HL-60 (cell line): ENCODE measurements around the gene SLC8B1.
A peak's percentile ranks its signal among the peaks of the same experiment; 100 is the strongest.
"Not testable (repeated sequence)": the region's sequence is repeated elsewhere in the genome, so short reads cannot be mapped to it uniquely, and the experiment has no call there.

Experiments used
- DNase-seq, 2 experiments: peaks; one replicate each; pipeline ENCODE4 v3.0.0-alpha.2; 2010 to 2020; ENCODE audit warnings: low read depth in 1 of 2, low spot score in 1 of 2
- H3K27ac ChIP-seq: fragments of 250-450 bp; sonication (Bioruptor Pico); replicated peaks from 2 replicates; pipeline ENCODE4 v1.5.1; 2020; ENCODE audit warnings: mild to moderate bottlenecking, moderate library complexity
- H3K27me3 ChIP-seq: fragments of 250-450 bp; sonication (Bioruptor Pico); 2 replicates; pipeline ENCODE4 v1.5.1; 2021; ENCODE audit warnings: mild to moderate bottlenecking, moderate library complexity; ENCODE audit not compliant: insufficient read depth, poor library complexity, severe bottlenecking
- H3K4me3 ChIP-seq: replicated peaks from 2 replicates; pipeline ENCODE4 v1.5.1; 2011; ENCODE audit warnings: mild to moderate bottlenecking, control low read depth, low read length; ENCODE audit not compliant: insufficient read depth
- GABPA ChIP-seq: IDR thresholded peaks from 2 replicates; pipeline ENCODE4 v1.6.1; 2012; ENCODE audit warnings: low read depth
- POLR2AphosphoS5 ChIP-seq: IDR thresholded peaks from 2 replicates; pipeline ENCODE4 v1.6.1; 2012; ENCODE audit warnings: low read depth
- SPI1 ChIP-seq: IDR thresholded peaks from 2 replicates; pipeline ENCODE4 v1.6.1; 2012; ENCODE audit warnings: low read depth, mild to moderate bottlenecking, borderline replicate concordance
- TF ChIP-seq, protein P1 (sequence below): IDR thresholded peaks from 2 replicates; pipeline ENCODE4 v1.6.1; 2012; ENCODE audit warnings: low read depth; ENCODE audit not compliant: insufficient replicate concordance
- TF ChIP-seq, protein P2 (sequence below): IDR thresholded peaks from one replicate; pipeline ENCODE4 v1.5.1; 2011; ENCODE audit warnings: low read length, control low read depth, inconsistent platforms; ENCODE audit not compliant: insufficient read depth

SLC8B1 gene

DNA sequence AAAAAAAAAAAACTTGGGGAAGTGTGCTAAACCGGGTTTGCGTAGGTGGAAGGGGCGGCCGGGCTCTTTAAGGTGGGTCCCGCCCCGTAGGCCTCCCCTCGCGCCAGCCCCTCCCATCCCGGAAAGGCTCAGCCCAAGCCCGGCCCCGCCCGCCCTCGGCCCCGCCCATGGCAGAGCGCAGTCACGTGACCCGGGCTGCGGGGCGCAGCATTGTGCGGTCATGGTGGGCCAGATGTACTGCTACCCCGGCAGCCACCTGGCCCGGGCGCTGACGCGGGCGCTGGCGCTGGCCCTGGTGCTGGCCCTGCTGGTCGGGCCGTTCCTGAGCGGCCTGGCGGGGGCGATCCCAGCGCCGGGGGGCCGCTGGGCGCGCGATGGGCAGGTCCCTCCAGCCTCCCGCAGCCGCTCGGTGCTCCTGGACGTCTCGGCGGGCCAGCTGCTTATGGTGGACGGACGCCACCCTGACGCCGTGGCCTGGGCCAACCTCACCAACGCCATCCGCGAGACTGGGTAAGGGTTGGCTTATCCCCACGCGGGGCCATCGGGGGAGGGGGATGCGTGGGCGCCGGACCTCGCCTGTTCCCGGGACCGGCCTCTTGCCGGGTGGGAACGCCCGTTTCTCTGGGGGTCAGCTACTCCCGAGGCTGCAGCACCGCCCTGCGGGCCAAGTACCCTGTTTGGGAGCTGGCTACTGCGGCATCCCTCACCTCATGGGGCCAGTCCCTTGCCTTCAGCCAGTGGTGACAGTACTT is 23.6 kb upstream of the SLC8B1 start, which contains the start of gene PLBD2:
PLBD2 (plus strand) TSS at position 207 of the 752 bp plus-strand sequence; CDS start at position 221, 14 bp downstream.
- TF ChIP-seq POLR2AphosphoS5 (no peak), SPI1 (peak; percentile 33; the same call in 1 of the 2 replicates)
- TF ChIP-seq, protein P1, sequence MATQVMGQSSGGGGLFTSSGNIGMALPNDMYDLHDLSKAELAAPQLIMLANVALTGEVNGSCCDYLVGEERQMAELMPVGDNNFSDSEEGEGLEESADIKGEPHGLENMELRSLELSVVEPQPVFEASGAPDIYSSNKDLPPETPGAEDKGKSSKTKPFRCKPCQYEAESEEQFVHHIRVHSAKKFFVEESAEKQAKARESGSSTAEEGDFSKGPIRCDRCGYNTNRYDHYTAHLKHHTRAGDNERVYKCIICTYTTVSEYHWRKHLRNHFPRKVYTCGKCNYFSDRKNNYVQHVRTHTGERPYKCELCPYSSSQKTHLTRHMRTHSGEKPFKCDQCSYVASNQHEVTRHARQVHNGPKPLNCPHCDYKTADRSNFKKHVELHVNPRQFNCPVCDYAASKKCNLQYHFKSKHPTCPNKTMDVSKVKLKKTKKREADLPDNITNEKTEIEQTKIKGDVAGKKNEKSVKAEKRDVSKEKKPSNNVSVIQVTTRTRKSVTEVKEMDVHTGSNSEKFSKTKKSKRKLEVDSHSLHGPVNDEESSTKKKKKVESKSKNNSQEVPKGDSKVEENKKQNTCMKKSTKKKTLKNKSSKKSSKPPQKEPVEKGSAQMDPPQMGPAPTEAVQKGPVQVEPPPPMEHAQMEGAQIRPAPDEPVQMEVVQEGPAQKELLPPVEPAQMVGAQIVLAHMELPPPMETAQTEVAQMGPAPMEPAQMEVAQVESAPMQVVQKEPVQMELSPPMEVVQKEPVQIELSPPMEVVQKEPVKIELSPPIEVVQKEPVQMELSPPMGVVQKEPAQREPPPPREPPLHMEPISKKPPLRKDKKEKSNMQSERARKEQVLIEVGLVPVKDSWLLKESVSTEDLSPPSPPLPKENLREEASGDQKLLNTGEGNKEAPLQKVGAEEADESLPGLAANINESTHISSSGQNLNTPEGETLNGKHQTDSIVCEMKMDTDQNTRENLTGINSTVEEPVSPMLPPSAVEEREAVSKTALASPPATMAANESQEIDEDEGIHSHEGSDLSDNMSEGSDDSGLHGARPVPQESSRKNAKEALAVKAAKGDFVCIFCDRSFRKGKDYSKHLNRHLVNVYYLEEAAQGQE: peak; percentile 92
- TF ChIP-seq, protein P2, sequence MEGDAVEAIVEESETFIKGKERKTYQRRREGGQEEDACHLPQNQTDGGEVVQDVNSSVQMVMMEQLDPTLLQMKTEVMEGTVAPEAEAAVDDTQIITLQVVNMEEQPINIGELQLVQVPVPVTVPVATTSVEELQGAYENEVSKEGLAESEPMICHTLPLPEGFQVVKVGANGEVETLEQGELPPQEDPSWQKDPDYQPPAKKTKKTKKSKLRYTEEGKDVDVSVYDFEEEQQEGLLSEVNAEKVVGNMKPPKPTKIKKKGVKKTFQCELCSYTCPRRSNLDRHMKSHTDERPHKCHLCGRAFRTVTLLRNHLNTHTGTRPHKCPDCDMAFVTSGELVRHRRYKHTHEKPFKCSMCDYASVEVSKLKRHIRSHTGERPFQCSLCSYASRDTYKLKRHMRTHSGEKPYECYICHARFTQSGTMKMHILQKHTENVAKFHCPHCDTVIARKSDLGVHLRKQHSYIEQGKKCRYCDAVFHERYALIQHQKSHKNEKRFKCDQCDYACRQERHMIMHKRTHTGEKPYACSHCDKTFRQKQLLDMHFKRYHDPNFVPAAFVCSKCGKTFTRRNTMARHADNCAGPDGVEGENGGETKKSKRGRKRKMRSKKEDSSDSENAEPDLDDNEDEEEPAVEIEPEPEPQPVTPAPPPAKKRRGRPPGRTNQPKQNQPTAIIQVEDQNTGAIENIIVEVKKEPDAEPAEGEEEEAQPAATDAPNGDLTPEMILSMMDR: no peak
- peak within 1 kb of the TSS; percentile 87 for H3K4me3 ChIP-seq
- peak; percentile 90 to 91 for DNase-seq
- peak within 1 kb of the TSS; percentile 48 for H3K27ac ChIP-seq
- no peaks in the 10 kb centered on the region for H3K27me3 ChIP-seq

DNA sequence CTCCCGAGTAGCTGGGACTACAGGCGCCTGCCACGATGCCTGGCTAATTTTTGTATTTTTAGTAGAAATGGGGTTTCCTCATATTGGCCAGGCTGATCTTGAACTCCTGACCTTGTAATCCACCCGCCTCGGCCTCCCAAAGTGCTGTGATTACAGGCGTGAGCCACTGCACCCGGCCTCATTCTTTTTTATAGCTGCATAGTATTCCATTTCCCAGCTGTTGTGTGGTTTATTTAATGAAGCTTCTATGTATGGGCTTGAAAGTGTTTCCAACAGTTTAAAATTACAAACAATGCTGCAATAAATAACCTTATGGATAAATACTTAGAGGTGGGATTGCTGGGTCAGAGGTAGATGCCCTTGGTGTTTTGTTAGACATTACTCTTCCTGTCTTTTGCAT is 19.3 kb upstream of the SLC8B1 start:
- H3K27ac ChIP-seq: not testable (repeated sequence)

DNA sequence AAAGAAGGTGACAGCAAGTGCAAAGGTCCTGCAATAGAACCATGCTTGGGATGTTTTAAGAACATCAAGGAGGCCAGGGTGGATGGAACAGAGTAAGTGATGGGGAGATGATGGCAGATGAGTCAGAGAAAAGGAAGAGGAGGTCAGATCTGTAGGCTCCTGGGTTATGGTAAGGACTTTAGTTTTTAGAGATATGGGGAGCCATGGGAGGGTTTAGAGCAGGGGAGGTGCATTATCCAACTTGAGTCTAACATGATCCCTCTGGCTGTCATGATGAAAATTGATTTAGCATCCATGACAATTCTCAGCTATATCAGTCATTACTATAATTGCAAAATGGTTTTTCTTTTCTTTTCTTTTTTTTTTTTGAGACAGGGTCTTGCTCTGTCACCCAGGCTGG is 16.2 kb upstream of the SLC8B1 start:
- Histone ChIP-seq H3K27me3 (no peaks in the 10 kb centered on the region), H3K4me3 (no peak overlapping the region), H3K27ac (no peak overlapping the region)
- no peak for DNase-seq
- TF ChIP-seq, protein P1: no peak
- TF ChIP-seq, protein P2: no peak
- no peak for TF ChIP-seq SPI1
- no peak for TF ChIP-seq GABPA
- TF ChIP-seq POLR2AphosphoS5: no peak

More for the DNA sequence above, 19.3 kb upstream of the SLC8B1 start:
- H3K27me3 ChIP-seq, H3K4me3 ChIP-seq, DNase-seq: not testable (repeated sequence)

DNA sequence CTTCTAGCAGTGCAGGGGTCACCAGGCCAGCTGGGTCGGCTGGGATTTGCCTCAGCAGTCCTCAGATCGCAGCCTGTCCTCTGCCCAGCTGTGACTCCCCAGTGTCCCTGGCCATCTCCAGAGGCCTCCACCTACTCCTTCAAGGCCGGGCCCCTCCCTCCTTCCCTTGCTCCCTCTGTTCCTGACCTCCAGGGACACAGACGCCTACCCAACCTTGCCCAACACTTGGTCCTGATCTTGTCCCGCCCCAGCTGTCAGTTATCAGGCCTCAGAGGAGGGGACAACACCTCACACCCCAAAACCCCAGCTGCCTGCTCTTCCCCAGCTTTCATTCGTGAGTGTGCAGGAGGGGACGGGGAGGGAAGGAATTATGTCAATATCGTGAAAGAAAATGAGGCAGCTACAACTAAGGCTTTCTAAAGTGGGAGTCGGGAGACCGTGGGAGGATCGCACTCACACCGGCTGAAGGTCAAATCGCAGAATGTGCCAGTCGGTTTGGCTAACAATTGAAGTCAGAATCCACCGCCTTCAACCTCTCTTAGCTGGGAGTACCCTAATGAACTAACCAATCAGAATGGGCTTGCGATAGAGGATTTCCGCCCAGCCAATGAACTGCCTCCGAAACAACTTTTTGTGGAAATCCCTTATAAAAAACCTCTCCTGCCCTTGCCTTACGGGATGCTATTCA is 14.1 kb upstream of the SLC8B1 start:
- TF ChIP-seq, protein P2: no peak
- TF ChIP-seq SPI1: no peak
- Histone ChIP-seq H3K27ac (no peak overlapping the region), H3K4me3 (no peak overlapping the region), H3K27me3 (no peaks in the 10 kb centered on the region)
- DNase-seq: no peak
